GM18520 (cell line): ENCODE results near the gene SHH.

Source experiments
- ATAC-seq: cut with Tn5 transposase; IDR thresholded peaks from one replicate; pipeline ENCODE4 v1.9.1; 2021; ENCODE audit not compliant: unreplicated experiment

Gene SHH

DNA sequence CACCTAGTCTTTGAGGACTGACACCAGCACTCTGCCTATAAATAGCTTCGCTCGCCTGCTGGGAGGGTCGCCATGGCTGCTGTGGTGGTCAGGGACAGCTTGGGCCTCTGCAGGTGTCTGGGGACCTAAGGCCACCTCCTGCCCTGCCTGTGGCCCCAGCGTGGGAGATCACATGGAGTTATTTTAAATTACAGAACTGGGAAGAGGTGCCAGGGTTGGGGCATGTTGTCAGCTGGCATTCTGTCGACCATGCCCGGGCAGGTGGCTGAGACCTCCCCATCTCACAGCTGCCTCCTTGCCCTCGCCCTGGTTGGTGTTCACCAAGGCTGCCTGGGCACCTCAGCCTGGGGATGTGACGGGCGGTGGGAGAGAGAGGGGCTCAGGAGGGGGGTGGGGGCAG, 18.1 kb downstream of the SHH start:
- ATAC-seq = no peak

DNA sequence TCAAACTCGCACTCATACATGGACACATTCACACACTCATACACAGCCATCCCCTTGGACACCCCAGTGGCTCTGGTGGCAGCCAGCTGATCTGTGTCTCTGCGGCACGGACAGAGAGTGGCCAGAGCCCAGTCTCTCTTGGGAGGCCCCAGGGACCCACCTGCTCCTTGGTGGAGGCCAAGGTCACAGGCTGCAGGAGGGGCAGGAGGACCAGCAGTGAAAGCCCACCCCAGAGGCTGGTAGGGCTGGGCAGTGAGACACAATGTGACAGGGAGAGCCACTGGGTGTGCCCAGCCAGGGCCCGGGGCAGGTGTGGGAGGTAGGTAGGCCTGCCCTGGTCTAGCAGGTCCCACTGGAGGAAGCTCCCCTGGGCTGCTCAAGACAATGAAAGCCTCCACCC, 18.5 kb downstream of the SHH start:
- no peak for ATAC-seq

DNA sequence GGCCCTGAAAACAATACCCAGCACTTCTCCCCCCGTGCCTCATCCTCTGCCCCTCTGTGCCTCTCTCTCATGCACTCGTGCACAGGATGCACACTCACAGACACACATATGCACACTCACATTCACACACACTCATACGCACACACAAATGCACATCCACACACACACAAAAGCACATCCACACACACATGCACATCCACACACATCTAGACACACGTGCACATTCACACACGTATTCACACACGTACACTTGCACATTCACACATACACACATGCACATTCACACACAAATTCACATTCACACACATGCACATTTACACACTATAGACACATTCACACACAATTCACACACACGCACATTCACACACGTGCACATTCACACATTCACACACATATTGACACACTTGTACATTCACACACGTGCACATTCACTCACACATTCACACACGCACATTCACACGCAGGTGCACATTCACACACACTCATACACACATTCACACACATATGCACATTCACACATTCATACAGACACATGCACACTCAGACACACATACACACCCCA, 19.2 kb downstream of the SHH start:
- ATAC-seq = no peak

DNA sequence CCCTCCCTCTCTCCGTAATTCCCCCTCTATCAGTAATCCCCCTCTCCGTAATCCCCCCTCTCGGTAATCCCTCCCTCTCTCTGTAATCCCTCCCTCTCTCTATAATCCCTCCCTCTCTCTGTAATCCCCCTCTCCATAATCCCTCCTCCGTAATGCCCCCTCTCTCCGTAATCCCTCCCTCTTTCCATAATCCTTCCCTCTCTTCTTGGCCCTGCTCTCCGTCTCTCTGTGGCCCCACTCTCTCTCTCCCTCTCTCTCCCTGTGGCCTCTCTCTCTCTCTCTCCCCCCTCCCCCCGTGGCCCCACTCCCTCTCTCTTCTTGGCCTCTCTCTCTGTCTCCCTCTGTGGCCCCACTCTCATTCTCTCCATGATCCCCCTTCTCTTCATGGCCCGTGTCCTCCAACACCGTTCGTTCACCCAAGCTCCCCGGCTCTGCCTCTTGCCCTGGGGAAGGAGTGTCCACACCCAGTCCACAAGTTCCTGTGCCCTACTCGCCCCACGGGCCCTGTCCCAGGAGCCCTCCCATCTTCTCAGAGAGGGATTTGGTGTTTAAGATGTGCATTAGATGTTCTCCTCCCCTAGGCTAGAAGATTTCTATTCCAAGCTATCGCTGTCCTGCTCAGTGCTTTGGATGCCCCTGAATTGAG, 19.8 kb downstream of the SHH start:
- no peak for ATAC-seq

DNA sequence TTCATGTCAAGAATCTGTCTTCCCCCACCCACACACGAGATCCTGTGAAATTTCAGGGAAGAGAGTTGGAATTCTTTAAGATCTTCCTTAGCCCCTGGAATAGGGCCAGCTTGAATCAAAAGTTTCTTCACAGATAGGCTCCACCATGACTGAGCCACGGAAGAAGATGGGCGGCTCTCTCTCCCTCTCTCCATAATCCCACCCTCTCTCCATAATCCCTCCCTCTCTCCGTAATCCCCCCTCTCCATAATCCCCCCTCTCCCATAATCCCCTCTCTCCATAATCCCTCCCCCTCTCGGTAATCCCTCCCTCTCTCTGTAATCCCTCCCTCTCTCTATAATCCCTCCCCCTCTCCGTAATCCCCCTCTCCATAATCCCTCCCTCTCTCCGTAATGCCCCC, 20.4 kb downstream of the SHH start:
- ATAC-seq = no peak

DNA sequence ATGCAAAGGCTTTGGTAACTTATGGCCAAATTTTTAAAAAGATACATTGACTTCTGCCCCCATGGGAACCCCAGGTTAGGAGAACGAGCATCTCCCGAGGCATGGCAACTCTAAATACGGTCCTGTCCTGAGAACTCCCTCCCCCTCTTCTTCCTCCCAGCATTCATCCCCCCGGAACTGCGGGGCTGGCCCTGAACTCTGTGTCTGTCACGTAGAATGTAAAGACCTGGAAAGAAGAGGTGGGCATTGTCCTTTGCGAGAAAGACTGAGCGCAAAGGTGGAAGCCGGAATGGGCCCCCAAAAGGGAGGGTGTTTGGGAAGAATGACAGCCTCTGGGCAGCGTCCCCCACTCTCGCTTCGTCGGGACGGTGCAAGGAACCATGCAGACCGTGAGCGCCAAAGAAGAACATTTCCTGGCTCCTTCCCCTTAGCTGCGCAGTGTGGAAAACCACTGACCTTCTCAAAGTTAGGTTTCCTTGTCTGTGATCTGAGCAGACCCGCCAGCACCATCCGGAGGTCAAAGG, 21.0 kb downstream of the SHH start:
- no peak for ATAC-seq

DNA sequence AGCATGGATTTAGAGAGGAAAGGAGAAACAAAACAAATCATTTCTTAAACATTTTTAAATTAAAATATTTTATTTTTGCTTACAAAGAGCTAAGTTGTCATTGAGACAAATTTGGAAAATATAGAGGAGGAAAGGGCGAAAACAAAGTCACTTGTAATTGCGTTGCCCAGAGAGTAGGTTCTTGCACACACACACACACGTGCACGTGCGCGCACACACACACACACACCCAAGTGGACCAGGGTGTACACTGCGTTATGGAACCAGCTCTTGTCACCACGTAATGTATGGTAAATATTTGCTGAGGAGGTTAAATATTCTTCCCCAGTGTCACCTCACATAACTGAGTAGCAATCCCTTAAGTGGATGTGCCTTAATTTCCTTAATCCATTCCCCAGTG, 21.6 kb downstream of the SHH start:
- ATAC-seq = no peak

DNA sequence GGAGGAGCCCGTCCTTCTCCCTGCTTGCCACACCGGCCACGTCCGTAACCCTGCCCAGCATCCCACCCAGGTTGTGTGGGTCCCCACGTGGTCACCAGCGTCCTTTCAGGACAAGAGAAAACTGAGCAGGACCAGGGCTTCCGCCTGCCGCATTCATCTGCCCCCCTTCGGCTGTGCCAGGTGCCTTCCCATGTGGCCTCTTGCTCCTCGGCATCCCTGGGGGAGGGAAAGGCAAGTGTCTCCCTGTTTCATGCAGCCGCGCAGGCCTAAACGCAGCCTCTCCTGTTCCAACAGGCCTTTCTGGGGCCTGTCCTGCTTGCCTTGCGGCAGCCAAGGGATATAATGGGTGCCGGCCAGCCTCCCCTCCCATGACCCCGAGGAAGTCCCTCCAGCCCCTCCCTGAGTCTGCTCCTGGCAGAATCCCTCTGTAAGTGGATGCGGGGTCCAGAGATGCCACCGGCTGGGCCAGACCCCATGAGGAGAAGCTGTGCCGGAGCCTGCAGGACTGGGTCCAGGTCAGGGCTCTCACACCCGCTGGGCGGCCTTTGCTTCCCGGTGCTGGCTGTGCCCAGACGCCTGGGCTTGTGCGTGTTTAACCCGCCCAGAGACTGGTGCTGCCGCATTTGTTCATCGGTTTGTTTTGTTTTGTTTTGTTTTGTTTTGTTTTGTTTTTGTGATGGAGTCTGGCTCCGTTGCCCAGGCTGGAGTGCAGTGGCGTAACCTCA, 23.1 kb downstream of the SHH start:
- ATAC-seq = no peak

DNA sequence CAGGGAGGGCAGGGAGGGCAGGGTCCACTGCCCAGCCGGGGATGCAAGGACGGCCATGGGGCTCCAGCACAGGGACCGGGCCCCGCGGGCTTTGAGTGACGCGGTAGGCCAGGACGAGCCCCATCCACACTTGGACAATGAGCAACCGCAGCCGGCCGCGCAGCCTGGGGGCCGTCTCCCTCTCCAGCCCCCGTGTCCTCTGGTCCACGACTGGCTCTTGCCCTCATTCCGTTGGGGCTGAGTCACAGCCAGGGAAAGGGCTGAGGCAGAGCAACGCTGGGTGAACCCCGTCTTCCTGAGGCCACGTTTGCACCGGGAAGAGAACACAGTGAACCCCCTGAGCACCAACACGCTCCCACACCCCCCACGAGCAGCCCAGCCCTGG, 23.7 kb downstream of the SHH start:
- no peak for ATAC-seq

DNA sequence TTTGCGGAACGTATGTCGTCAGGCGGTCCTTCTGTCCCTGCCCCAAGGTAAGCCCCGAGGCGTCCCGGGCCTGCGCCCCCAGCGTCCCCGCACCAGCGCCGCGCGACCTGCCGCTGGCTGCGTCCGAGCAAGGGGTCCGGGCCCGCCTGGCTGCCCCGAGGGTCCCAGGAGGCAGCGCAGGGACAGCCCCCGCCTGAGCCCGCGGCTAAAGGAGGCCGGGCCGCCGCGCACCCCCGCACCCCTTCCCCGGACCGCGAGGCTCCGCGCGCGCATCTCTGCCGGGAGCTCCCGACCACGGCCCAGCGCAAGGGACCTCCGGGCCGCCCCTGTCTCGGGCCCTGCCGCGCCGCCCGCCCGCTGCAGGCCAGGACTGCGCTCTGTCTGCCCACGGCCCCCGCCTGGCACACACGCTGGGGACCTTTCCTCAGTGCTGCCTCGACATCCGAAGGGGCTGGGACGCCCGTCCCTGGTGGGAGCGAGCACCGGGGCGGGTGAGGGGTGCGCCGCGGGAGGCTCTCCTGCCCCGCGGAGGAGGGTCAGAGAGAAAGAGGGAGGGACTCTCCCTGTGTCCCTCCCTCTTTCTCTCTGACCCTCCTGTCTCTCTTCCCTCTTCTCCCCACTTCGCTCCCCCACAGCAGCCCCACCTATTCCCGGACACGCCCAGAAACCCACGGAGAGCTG, 25.0 kb downstream of the SHH start:
- no peak for ATAC-seq

DNA sequence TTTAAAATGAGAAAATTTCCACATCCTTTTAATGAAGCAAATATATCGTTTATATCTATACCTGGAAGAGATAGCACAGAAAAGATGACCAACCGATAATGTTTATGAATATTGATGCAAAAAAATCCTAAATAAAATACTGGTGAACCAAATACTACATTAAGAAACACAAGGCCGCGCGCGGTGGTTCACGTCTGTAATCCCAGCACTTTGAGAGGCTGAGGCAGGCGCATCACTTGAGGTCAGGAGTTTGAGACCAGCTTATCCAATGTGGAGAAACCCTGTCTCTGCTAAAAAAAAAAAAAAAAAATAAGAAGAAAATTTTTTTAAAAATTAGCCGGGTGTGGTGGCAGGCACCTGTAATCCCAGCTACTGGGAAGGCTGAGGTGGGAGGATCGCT, 25.8 kb downstream of the SHH start:
- ATAC-seq = no peak

DNA sequence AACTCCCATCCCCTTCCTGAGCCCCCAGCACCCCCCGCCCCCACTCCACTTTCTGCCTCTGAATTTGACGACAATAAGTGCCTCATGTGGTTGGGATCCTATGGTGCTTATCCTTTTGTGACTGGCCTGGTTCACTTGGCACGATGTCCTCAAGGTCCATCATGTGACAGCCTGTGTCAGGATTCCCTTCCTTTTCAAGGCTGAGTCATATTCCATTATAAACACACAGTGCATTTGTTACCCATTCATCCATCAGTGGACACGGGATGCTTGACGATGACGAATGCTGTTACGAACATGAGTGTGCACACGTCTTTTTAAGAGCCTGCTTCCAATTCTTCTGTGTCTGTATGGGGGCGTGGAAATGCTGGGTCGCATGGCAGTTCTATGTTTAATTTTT, 26.7 kb downstream of the SHH start:
- ATAC-seq = no peak

DNA sequence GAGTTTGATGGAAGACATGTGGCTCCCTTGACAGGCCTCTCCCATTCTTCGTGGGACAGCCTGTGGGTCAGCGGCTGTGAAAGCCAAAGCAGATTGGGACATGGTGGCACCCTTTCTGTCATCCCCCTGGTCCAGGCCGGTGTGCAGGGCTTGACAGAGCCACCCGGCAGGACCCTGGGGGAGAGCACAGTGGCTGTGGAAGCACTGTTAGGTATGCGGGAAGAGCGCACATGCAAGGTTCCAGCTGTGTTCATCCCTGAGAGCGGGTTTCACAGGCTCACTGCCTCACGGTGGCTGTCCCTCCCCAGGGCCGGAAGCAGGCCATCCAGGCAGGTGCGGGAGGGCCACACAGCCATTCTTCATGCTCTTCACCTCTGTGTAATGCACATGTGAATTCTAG, 29.8 kb downstream of the SHH start:
- no peak for ATAC-seq

DNA sequence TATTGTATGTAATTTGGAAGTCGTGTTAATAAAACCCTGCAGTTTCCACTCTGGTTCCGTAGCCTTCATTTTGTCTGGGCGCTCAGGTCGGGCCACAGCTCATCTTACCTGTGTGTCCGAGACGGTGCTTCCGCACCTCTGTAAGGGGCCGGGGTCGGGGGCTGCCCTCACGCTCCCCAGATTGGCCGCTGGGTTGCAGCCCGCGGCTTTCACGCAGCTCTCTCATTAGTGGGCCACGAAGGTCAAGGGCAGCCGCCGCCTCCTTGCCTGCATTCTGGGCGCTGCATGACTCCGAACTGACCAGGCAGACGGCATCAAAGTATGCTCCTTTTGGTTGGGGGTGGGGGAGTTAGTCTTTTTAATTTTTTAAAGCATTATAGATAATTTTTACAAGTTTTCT, 30.8 kb downstream of the SHH start:
- ATAC-seq = no peak

DNA sequence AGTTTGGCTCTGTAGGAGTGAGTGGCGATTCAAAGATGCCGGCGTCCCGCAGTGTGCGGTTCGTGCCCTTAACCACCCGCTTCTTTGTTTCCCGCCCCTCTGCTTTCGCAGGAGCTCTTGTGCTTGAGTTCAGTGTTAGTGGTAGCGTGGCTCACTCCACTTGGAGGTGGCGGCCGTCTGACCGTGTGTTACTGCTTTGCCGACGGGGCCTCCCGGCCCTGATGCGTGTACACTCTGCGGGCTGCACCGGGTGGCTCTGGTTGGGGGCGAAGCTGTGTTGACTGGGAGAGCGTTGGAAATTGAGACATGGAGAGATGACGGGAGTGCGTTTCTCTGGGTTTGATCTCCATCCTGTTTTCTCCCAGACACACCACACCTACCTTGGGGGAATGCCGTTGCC, 31.4 kb downstream of the SHH start:
- ATAC-seq = no peak

DNA sequence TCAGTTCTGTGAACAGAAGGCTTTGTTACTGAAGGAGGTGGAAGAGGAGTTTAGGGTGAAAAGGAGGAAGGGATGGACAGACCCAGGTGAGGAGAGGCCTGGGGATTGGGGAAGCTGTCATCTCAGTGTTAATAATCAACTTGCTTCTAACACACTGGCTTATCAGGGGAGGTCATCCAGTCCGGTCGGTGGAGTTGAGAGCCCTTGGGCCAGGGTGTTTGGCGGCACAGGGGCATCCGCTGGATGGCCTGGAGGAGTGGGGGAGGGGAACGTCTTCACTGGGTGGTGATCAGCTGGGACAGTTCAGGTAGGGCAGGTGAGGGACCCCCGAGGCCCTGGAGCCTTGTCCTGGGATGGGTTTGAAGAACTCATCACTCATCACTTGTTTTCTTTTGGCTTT, 33.9 kb downstream of the SHH start:
- ATAC-seq = no peak

DNA sequence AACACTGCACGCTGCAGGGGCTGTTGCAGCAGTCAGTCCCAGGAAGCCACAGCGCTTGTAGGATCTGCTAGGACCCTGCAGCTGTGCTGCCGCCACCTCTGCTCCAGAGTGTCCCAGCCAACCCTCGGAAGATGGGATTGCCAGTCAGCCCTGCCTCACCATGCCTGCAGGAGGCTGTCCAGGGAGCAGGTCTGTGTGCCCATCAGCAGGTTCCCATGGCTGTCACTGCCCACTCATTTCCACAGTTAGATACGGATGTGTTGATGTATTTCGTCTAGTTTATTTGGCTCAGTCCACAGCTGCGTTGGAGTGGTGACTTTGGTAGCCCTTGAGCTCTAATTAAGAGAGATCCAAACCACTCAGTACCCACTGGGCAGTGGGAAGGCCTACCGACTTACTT, 35.7 kb downstream of the SHH start:
- no peak for ATAC-seq

DNA sequence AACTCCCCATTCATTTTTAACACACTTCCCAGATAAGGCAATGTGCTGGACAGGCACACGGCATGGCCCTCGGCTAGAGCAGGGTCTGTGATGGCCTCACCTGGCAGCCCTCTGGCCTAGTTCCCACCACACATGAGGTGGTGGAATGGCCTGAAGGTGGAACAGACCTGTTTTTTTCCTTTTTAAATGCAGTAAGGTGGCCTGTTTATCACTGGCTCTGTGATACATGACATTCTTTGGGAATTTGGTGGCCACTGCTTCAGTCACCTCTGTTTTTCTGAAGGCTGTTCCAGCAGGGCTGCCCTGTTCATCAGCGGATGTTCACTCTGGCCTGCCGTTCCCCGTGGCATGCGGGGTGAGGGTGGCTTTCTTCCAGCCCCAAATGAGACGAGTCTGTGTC, 36.6 kb downstream of the SHH start:
- no peak for ATAC-seq

DNA sequence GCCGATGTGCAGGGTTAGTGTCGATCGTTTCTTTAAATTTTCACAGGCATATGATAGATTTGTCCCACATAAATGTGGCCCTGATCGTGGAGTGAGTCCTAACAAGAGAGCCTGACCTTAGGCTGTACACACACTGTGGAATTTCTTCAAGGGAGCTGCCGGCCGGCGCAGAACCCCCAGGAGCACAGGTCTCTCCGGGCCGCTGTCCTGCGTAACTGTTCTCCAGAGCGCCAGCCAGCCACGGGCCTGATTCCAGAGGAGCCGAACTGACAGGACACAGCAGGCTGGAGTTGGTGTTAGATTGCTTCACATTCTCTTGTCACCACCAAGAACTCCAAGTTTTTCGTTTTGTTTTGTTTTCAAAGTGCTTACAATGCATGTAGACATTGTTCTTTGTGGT, 37.3 kb downstream of the SHH start:
- no peak for ATAC-seq

DNA sequence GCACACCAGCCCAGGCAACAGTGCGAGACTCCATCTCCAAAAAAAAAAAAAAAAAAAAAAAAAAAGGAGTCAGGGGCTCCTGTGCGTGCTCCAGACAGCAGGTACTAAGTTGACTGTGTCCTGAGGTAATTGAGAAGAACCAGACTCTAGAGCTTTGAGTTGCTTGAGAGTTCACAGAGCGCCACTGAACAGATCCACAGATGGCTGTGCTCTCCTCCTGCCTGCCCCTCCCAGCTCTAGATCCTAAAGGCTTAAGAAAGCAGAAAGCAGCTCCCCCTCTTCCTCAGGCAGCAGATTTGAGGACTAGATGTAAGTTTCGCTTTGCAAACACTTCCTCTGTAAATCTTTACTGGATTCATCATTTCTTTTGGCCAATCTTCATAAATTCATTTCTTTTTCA, 38.7 kb downstream of the SHH start:
- no peak for ATAC-seq

DNA sequence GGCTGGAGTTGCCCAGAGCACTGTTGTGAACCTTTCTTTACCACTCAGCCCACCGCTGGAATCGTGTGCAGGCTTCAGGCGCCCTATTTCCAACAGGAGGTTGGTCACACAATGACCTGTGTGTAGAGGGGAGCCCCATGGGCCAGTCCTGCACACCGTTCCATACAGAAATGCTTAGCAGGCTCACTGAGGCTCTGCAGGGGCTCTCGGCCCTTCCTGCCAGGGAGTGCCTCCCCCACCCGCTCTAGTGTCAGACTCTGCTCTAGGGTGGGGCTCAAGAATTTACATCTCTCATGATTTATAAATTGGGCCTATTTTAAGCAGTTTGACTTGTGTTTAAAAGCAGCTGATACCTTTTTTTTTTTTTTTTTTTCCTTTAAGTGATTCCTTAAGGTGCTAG, 42.0 kb downstream of the SHH start:
- ATAC-seq = no peak

DNA sequence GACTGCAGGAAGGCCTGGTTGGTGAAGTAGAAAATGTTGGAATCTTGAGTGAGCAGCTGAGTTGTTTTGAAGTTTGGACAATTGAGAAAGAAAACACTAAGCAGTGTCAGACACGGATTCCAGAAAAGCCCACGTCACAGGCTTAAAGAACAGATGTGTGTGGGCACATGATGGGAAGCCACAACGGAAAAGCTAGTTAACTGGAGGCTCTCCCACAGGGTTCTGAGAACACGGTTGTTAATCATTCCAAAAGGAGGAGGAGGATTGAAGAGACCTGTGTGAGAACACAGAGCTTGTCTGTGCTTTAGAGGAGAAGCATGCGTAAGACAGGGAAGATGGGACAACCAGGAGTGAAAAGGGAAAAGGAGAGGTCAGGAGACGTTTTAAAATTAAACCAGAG, 42.6 kb downstream of the SHH start:
- ATAC-seq = no peak
